HEK293T (cell line): ENCODE results near the gene KIF4A.

ENCODE experiments used
- BHLHE40 ChIP-seq: fragments of 450-650 bp; IDR thresholded peaks from 2 replicates; pipeline ENCODE4 v1.6.1; 2016; ENCODE audit warnings: mild to moderate bottlenecking, moderate library complexity, borderline replicate concordance
- CTBP1 ChIP-seq: fragments of 450-650 bp; IDR thresholded peaks from 2 replicates; pipeline ENCODE4 v1.6.1; 2016; ENCODE audit warnings: borderline replicate concordance
- ELF4 ChIP-seq: fragments of 450-650 bp; IDR thresholded peaks from 2 replicates; pipeline ENCODE4 v1.6.1; 2017; ENCODE audit warnings: antibody characterized with exemption
- FOXA1 ChIP-seq: fragments of 450-650 bp; IDR thresholded peaks from 2 replicates; pipeline ENCODE4 v1.6.1; 2016; ENCODE audit warnings: mild to moderate bottlenecking
- FOXK2 ChIP-seq: fragments of 450-650 bp; IDR thresholded peaks from 2 replicates; pipeline ENCODE4 v1.6.1; 2016; ENCODE audit warnings: mild to moderate bottlenecking
- FOXM1 ChIP-seq: fragments of 450-650 bp; IDR thresholded peaks from 2 replicates; pipeline ENCODE4 v1.6.1; 2017; ENCODE audit warnings: mild to moderate bottlenecking, borderline replicate concordance
- HDGF ChIP-seq: fragments of 450-650 bp; IDR thresholded peaks from 2 replicates; pipeline ENCODE4 v1.6.1; 2017; ENCODE audit warnings: antibody characterized with exemption, borderline replicate concordance
- L3MBTL2 ChIP-seq: fragments of 450-650 bp; conservative IDR thresholded peaks from 2 replicates; pipeline ENCODE4 v1.6.1; 2016; ENCODE audit warnings: mild to moderate bottlenecking
- SP1 ChIP-seq: fragments of 450-650 bp; IDR thresholded peaks from 2 replicates; pipeline ENCODE4 v1.6.1; 2017
- SUZ12 ChIP-seq: fragments of 450-650 bp; IDR thresholded peaks from 2 replicates; pipeline ENCODE4 v1.6.1; 2016; ENCODE audit warnings: mild to moderate bottlenecking
- TARDBP ChIP-seq: fragments of 450-650 bp; IDR thresholded peaks from 2 replicates; pipeline ENCODE4 v1.6.1; 2016
- TF ChIP-seq, protein P1 (sequence below): fragments of 450-650 bp; IDR thresholded peaks from 2 replicates; pipeline ENCODE4 v1.6.1; 2016

DNA sequence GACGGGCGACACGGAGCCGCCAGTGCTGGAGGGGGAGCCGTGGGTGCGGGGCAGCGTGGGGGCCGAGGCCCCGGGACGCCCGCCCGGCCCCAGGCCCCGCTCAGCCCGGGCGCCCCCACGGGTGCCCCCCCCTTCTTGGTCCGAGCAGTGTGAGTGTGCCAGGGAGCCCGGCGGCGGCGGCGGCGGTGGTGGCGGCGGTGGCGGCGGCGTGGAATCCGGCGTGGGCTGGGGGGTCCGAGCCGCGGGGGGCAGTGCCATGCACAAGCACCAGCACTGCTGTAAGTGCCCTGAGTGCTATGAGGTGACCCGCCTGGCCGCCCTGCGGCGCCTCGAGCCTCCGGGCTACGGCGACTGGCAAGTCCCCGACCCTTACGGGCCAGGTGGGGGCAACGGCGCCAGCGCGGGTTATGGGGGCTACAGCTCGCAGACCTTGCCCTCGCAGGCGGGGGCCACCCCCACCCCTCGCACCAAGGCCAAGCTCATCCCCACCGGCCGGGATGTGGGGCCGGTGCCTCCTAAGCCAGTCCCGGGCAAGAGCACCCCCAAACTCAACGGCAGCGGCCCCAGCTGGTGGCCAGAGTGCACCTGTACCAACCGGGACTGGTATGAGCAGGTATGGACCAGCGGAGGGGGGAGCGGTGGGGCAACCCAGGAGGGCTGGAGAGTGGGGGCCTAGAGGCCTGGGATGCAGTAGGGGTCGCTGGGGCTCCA is 155.2 kb downstream of the KIF4A start:
- TF ChIP-seq FOXM1 (no peak), SP1 (no peak), ELF4 (no peak), SUZ12 (no peak), CTBP1 (no peak), HDGF (no peak), FOXK2 (no peak), FOXA1 (no peak), BHLHE40 (no peak), L3MBTL2 (no peak), TARDBP (no peak)
- TF ChIP-seq, protein P1, sequence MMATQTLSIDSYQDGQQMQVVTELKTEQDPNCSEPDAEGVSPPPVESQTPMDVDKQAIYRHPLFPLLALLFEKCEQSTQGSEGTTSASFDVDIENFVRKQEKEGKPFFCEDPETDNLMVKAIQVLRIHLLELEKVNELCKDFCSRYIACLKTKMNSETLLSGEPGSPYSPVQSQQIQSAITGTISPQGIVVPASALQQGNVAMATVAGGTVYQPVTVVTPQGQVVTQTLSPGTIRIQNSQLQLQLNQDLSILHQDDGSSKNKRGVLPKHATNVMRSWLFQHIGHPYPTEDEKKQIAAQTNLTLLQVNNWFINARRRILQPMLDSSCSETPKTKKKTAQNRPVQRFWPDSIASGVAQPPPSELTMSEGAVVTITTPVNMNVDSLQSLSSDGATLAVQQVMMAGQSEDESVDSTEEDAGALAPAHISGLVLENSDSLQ: no peak
